ENCODE results near the gene DDX51. TPM values are rescaled to one million over a fixed set of nuclear protein-coding genes. Genes with fewer than 3 reads are reported as not detected.

Gene DDX51
- total RNA-seq, 1 experiment from 2014 or later = 38.1 TPM

GRCh38 chr12:132190012-132190755 is 46.1 kb upstream of the DDX51 start:
- no TSS peak for BruUV-seq (replicated peaks)
- Histone ChIP-seq H3K27me3 (ENCODE audit: insufficient read depth, low read length) (no peaks in the 10 kb centered on the region), H3K36me3 (ENCODE audit: control insufficient read depth in 1 of 2, insufficient read depth in 2 of 2, low read length in 2 of 2) (no peaks in the 10 kb centered on the region), H3K9me3 (ENCODE audit: control insufficient read depth in 1 of 2, insufficient read depth in 1 of 2, low read depth in 1 of 2, low read length in 2 of 2) (peaks cover 9 to 18% of the 10 kb centered on the region in 2 experiments; a peak in 2 of 4 replicates), H3K4me2 (ENCODE audit: low read length) (peak overlapping the region; percentile 95), H3K27ac (ENCODE audit: low read depth, low read length) (peak overlapping the region; percentile 60; the same call in 1 of the 2 replicates), H3K79me2 (ENCODE audit: insufficient read depth, low read length) (no peaks in the 10 kb centered on the region), H3K4me3 (replicated peaks in 1 of 2; ENCODE audit: low read depth in 1 of 2, low read length in 2 of 2) (peak overlapping the region; percentile 25 to 67), H3K9me2 (ENCODE audit: insufficient read depth) (no peaks in the 10 kb centered on the region), H2AFZ (ENCODE audit: low read depth, low read length, poor library complexity, severe bottlenecking) (peak overlapping the region; percentile 35), H3K4me1 (ENCODE audit: control insufficient read depth in 1 of 2, insufficient read depth in 2 of 2, low read length in 2 of 2) (peaks cover 7 to 22% of the 10 kb centered on the region in 2 experiments), H4K20me1 (ENCODE audit: insufficient read depth) (no peaks in the 10 kb centered on the region), H3K9ac (ENCODE audit: low read length) (peak overlapping the region; percentile 64)
- intact Hi-C loops (cut with micrococcal nuclease) = no loop called here
- POLR2A ChIA-PET = interaction anchor here (1.5 kb wide), 1 partner anchor 14 kb away, joined by 8 read pairs; no protein-coding TSS in a partner anchor
- CTCF ChIA-PET = interaction anchor here (1.2 kb wide), 1 partner anchor 29 kb away, joined by 5 read pairs; no protein-coding TSS in a partner anchor
- no peak for DNase-seq (ENCODE audit: low read depth, low spot score)
- RAD21 ChIA-PET (ENCODE audit: low non-redundant PET in 1 of 2, low total read pairs in 2 of 2, uncharacterized antibody in 2 of 2, unreplicated experiment in 2 of 2) = interaction anchor here in 1 of 2 experiments (0.5 kb wide), 1 partner anchor 136 kb away, joined by 5 read pairs; no protein-coding TSS in a partner anchor
- TF ChIP-seq TCF7L2 (IDR thresholded peaks at IDR 0.05; ENCODE audit: borderline replicate concordance, extremely low read depth, insufficient read depth, insufficient read length) = no peak
- TF ChIP-seq ZFX (IDR thresholded peaks at IDR 0.05) = no peak
- no peak for TF ChIP-seq CBX3 (IDR thresholded peaks at IDR 0.05; ENCODE audit: low read depth)
- no peak for TF ChIP-seq POLR2AphosphoS5 (IDR thresholded peaks at IDR 0.05; ENCODE audit: low read depth, low read length)
- TF ChIP-seq CEBPB (IDR thresholded peaks at IDR 0.05; ENCODE audit: low read depth) = no peak
- no peak for TF ChIP-seq RAD21 (IDR thresholded peaks at IDR 0.05; ENCODE audit: low read depth)
- no peak for TF ChIP-seq JUND (IDR thresholded peaks at IDR 0.05)
- no peak for TF ChIP-seq SRF (IDR thresholded peaks at IDR 0.05; ENCODE audit: low read depth)
- no peak for ATAC-seq

GRCh38 chr12:132189378-132190011 is 45.4 kb upstream of the DDX51 start:
- Histone ChIP-seq H3K27me3 (ENCODE audit: insufficient read depth, low read length) (no peaks in the 10 kb centered on the region), H3K79me2 (ENCODE audit: insufficient read depth, low read length) (no peaks in the 10 kb centered on the region), H3K9me3 (ENCODE audit: control insufficient read depth in 1 of 2, insufficient read depth in 1 of 2, low read depth in 1 of 2, low read length in 2 of 2) (peaks cover 9 to 17% of the 10 kb centered on the region in 2 experiments; a peak in 2 of 4 replicates), H3K9ac (ENCODE audit: low read length) (peak overlapping the region; percentile 64), H3K4me3 (replicated peaks in 1 of 2; ENCODE audit: low read depth in 1 of 2, low read length in 2 of 2) (peak overlapping the region; percentile 50 to 67), H4K20me1 (ENCODE audit: insufficient read depth) (no peaks in the 10 kb centered on the region), H3K4me2 (ENCODE audit: low read length) (peak overlapping the region; percentile 95), H3K36me3 (ENCODE audit: control insufficient read depth in 1 of 2, insufficient read depth in 2 of 2, low read length in 2 of 2) (no peaks in the 10 kb centered on the region), H3K9me2 (ENCODE audit: insufficient read depth) (no peaks in the 10 kb centered on the region), H2AFZ (ENCODE audit: low read depth, low read length, poor library complexity, severe bottlenecking) (peak overlapping the region; percentile 35), H3K27ac (ENCODE audit: low read depth, low read length) (peak overlapping the region; percentile 60; the same call in 1 of the 2 replicates), H3K4me1 (ENCODE audit: control insufficient read depth in 1 of 2, insufficient read depth in 2 of 2, low read length in 2 of 2) (peaks cover 7 to 22% of the 10 kb centered on the region in 2 experiments)
- DNase-seq (ENCODE audit: low read depth, low spot score) = peak; percentile 87
- RAD21 ChIA-PET (ENCODE audit: low non-redundant PET in 1 of 2, low total read pairs in 2 of 2, uncharacterized antibody in 2 of 2, unreplicated experiment in 2 of 2) = no interaction called here
- BruUV-seq (replicated peaks) = no TSS peak
- POLR2A ChIA-PET = interaction anchor here (0.6 to 1.5 kb wide), 2 partner anchors 13 to 449 kb away, joined by 4 to 8 read pairs; no protein-coding TSS in a partner anchor
- peak; percentile 66 for TF ChIP-seq TCF7L2 (IDR thresholded peaks at IDR 0.05; ENCODE audit: borderline replicate concordance, extremely low read depth, insufficient read depth, insufficient read length)
- no peak for TF ChIP-seq SIN3A (IDR thresholded peaks at IDR 0.05; ENCODE audit: low read depth)
- peak; percentile 82 for TF ChIP-seq MAX (IDR thresholded peaks at IDR 0.05)
- peak; percentile 50; the same call in 1 of the 2 replicates for TF ChIP-seq SP1 (IDR thresholded peaks at IDR 0.05; ENCODE audit: low read depth)
- no peak for TF ChIP-seq EGR1 (IDR thresholded peaks at IDR 0.05; ENCODE audit: low read depth)
- TF ChIP-seq ZFX (IDR thresholded peaks at IDR 0.05) = no peak
- TF ChIP-seq CTCF (IDR thresholded peaks at IDR 0.05 in 2 of 3, conservative IDR thresholded peaks at IDR 0.05 in 1 of 3; ENCODE audit: borderline replicate concordance in 1 of 3, insufficient read depth in 1 of 3, low read depth in 2 of 3, low read length in 2 of 3) = no peak
- no peak for TF ChIP-seq ZNF274 (IDR thresholded peaks at IDR 0.05; ENCODE audit: low read depth, low read length)
- TF ChIP-seq POLR2AphosphoS5 (IDR thresholded peaks at IDR 0.05; ENCODE audit: low read depth, low read length) = peak; percentile 73
- no peak for TF ChIP-seq EZH2 (IDR thresholded peaks at IDR 0.05)
- CTCF ChIA-PET = interaction anchor here (1.2 kb wide), 1 partner anchor 30 kb away, joined by 5 read pairs; no protein-coding TSS in a partner anchor
- peak; percentile 95 for ATAC-seq
- intact Hi-C loops (cut with micrococcal nuclease) = no loop called here

Data from HCT116 (cell line).